ENCODE results near the gene LHX6.
A peak's percentile ranks its signal among the peaks of the same experiment; 100 is the strongest.

The LHX6 gene

DNA sequence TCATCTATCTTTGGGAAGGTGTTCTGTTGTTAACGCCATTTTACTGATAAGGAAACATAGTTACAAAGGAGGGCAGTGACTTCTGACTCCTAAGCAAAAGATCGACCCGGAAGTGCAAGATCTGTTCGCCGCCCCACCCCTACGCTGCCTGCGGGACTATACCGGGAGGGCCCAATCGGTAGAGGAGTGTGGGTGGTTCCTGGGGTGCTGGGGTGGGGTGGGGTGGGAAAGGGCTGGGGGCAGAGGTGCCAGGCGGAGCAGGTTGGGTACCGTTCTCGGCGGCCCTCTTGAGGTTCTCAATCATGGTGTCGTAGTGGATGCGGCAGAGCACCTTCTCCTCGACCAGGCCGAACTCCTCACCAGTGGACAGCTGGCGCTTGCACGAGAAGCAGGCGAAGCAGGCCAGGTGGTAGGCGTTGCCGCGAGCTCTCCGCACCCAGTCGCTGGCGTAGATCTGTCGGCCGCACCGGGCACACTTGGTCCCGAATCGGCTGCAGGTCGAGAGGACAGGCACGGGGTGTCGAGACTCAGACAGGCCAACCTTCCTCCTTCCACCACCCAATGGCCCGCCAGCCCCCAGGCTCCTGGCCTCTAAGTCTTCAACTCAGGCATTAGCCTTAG is 11.8 kb downstream of the LHX6 start:
- DNase-seq (ENCODE audit: low read depth in 1 of 2, low spot score in 1 of 2): no peak

DNA sequence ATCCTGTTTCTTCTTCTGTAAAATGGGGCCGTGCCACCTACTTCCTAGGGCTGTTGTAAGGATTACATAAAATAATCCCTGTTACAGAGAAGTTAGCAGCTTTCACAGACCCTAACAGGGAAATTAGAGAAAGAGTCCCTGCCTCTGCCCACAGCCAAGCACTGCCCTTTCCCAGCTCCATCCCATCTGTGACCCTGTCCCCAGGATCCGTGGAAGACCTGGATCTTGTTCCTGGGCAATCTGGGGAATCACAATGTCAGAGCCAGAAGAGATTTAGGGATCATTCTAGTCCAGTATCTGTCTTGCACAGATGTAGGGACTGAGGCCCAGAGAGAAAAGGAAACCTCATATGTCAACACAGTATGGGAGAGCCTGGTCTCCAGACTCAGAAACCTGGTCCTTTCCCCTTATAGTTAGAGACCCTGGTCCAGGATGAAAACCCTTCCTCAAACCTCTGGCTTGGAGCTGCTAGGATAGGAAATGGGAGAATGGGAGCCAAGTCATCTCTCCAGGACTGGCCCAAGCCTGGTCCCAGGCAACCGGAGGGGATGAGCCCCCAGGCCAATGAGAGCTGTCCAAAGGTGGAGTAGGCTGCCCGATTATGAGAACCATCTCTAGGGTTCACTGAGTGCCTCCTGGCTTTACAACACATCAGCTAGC is 12.5 kb downstream of the LHX6 start:
- no peak for DNase-seq (ENCODE audit: low read depth in 1 of 2, low spot score in 1 of 2)

- DNase-seq (ENCODE audit: low read depth in 1 of 2, low spot score in 1 of 2): no peak
These were observed 13.1 kb downstream of the LHX6 start for GRCh38 chr9:122215663-122216062.

GRCh38 chr9:122214507-122214906 is 14.2 kb downstream of the LHX6 start:
- DNase-seq (ENCODE audit: low read depth in 1 of 2, low spot score in 1 of 2): no peak

- peak in 1 of 2 donors; percentile 16 for DNase-seq (ENCODE audit: low read depth in 1 of 2, low spot score in 1 of 2)
These were observed 15.0 kb downstream of the LHX6 start for GRCh38 chr9:122213589-122214413.

DNA sequence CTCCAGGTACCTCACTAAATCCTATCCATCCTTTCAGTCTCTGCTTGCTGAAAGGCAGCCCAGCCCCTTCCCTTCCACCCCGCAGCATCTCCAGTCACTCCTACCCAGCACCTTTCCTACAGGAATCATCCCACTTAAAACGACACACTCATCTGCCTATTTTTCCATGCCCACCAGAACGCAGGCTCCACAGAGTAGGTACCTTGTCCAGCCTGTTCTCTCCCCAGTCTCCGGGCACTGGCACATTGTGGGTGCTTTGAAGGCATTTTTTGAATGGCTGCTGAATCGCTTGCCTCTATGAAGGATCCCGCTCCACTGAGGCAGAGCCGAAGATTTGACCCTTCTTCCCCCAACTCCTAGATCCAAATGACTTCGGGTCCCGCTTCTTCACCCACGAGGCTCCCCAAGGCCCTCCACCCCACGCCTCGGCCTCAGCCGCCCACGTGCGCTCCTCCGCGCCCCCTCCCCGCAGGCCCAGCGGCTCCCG is 15.6 kb downstream of the LHX6 start:
- DNase-seq (ENCODE audit: low read depth in 1 of 2, low spot score in 1 of 2): no peak

DNA sequence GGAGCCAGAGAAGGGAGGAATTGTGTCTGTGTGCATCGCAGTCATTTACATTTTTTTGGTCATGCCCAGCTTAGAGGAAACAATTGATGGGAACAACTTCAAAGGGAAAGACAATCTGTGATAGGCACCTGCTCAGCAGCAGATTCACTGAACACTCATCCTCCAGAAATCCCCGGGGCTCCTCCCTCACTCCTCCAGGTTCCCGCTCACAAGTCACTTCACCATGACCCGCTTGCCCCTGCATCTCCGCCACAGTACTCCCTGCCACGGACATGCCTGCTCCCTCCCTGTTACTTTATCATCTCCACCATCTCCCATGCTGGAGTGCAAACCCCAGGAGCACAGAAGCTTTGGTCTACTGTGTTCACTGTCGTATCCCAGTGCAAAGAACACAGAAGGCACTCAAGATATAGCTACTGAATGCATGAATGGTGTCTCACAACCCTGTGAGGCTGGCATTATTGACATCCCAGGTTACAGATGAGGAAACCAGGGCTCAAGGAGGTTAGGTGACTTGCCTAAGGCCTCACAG is 16.2 kb downstream of the LHX6 start:
- DNase-seq (ENCODE audit: low read depth in 1 of 2, low spot score in 1 of 2): no peak

GRCh38 chr9:122209451-122209850 is 19.3 kb downstream of the LHX6 start:
- no peak for DNase-seq (ENCODE audit: low read depth in 1 of 2, low spot score in 1 of 2)

DNA sequence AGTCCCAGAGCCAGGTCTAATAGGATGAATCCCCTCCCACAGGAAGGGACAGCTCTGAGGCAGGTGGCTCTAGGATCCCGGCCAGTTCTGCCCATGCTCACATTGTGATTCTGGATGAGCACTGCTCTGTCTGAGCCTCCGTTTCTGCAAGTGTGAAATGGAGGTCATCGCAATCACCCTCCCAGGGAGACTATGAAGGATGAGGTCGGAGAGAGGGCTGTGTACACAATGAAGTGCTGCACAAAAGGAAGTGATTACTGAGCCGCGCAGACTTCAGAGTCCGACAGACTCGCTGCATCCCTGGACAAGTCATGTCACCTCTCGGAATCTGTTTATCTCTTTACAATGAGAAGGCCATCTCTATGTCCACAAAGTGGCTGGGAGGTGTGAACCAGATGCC is 21.7 kb downstream of the LHX6 start:
- no peak for DNase-seq (ENCODE audit: low read depth in 1 of 2, low spot score in 1 of 2)

GRCh38 chr9:122206118-122207046 is 22.4 kb downstream of the LHX6 start:
- no peak for DNase-seq (ENCODE audit: low read depth in 1 of 2, low spot score in 1 of 2)

- DNase-seq (ENCODE audit: low read depth in 1 of 2, low spot score in 1 of 2): no peak
These were observed 23.6 kb downstream of the LHX6 start for GRCh38 chr9:122205176-122205575.

GRCh38 chr9:122204491-122204890 is 24.3 kb downstream of the LHX6 start:
- no peak for DNase-seq (ENCODE audit: low read depth in 1 of 2, low spot score in 1 of 2)

DNA sequence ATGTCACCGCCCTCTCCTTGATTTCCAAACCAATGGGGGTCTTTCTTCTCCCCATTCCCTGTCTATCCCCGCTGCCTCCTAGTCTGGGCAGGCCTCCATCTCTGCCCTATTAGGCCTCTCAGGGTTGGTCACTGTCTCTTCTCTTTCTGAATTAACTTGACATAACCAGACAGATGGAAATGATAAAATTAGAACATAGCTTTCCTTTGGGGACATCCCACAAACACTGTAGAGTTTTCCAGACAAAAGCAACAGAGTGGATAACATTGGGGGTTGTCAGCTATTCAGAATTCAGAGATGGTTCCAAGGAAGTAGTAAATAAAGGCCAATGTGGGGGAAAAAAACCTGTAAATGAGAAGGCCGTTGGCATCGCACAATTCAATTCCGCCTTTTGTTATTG is 24.7 kb downstream of the LHX6 start:
- DNase-seq (ENCODE audit: low read depth in 1 of 2, low spot score in 1 of 2): no peak

DNA sequence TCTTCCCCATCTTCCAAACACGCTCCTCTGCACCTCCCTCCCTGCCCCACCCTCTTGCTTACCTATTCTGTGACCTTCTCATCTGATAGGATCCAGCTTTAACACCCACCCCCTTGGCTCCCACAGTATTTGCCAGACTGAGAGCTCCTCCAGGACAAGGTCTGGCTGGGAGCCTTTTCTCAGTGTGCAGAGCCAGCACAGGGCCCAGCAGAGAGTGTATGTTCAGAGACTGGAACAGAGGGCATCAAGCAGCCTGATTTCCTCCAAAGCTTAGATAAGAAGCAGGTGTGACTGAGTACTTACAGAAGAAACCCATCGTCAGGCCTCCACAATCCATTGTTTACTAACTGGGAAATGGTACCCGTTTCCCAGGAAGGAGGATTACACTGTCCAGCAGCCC is 26.6 kb downstream of the LHX6 start:
- no peak for DNase-seq (ENCODE audit: low read depth in 1 of 2, low spot score in 1 of 2)

DNA sequence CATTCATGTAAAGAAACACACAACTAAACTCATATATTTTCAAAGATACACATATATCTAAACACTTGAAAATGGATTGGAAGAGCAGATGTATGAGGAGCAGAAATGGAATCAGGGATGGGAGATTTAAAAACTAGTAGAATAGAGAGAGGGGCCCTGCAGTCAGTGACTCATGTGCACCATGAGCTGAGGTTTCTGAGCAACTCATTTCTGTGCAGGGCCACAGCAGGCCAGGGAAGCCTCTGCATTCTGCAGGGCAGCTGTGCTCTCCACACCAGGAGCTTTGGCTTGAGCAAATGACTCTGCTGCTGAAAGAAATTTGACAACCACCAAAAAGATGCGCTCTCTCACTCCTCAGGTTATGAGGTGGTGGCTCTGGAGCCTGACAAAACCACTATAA is 27.1 kb downstream of the LHX6 start:
- DNase-seq (ENCODE audit: low read depth in 1 of 2, low spot score in 1 of 2): no peak

DNA sequence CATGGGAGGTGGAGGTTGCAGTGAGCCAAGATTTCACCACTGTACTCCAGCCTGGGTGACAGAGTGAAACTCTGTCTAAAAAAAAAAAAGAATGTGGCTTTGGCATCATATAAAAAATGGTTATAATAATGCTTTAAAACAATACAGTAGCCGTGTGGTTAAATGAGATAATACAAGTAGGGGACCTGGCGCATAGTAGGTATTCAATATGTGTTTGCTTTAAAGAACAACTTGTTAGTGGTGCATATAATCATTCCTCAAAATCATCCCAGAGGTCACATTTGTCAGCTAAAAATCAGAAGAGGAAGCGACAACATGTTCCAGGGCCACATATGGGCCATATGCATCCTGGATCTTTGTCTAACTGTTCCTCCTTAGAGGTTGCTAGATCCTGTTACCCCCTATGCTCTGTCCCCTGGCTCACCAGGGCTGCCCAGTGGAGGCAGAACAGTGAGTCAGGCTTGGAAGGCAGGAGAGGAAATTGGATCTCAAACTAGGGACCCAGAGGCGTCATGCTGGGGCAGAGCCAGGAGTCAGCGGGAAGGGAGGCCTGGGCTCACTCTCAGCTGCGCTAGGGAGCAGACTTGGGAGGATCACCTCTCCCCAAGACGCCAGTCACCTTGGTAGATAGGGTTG is 27.7 kb downstream of the LHX6 start:
- no peak for DNase-seq (ENCODE audit: low read depth in 1 of 2, low spot score in 1 of 2)

DNA sequence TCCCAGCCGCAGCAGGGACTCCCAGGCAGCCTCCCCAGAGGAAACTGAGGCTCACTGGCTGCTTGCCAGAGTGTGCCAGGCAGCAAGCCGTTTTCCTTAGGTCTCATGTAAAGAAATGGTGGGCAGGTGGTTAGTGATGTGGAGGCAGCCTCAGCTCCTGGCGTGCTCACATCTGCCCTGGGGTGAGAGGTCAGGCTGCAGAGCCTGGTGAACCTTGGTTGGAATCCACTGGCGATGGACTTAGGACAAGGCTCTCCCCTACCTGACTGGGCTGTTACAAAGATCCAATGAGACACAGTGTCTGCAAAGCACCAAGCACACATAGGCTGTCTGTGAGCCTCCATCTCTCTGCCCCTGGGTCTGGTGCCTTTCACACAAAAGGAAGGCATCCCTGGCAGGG is 30.9 kb downstream of the LHX6 start:
- no peak for DNase-seq (ENCODE audit: low read depth in 1 of 2, low spot score in 1 of 2)

DNA sequence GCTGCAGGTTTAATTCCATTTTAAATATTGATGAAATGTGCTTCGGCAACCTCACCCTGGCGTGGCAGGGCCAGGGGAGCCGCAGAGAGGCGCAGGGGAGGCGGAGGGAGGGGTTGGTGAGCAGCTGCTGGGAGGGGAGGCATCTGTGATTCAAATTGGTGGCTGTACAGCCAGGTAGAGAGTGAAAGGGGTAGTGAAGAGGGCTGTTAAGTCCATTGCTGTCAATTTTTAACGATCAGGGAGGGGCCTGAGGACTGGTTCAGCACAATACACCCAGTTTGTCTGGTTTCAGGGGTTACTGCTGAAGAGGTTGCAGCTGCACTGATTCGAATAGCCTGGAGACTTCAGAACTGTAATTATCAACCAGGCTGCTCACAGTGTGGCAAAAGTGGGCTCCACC is 31.3 kb downstream of the LHX6 start:
- no peak for DNase-seq (ENCODE audit: low read depth in 1 of 2, low spot score in 1 of 2)

- DNase-seq (ENCODE audit: low read depth in 1 of 2, low spot score in 1 of 2): no peak
These were observed 32.9 kb downstream of the LHX6 start for GRCh38 chr9:122195875-122196274.

DNA sequence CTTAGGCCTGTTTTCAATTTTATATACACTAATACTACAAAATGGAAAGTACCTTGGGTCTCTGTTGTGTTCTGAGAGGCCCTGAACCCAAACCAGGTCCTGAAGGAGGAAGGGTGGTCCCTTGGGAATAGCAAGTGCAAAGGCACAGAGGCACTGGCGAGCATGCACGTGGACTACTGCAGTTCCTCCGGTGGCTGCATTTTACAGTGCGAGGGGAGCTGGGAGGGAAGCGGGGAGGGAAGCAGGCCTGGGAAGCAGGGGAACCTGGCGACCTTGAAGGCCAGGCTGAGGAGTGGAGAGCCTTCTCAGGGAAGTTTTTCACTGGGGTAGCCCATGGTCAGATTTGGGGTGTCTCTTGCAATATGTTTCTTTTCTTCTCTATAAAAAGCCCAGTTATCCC is 35.1 kb downstream of the LHX6 start:
- DNase-seq (ENCODE audit: low read depth in 1 of 2, low spot score in 1 of 2): no peak
